ENCODE results near the gene POLR2B.

The POLR2B gene

GRCh38 chr4:57037982-57038604 is 59.4 kb downstream of the POLR2B start:
- peak; percentile 83 for TF ChIP-seq ZNF654 (tag by site-specific recombination; IDR thresholded peaks at IDR 0.05; ENCODE audit: low read depth)
- TF ChIP-seq SALL2 (tag by site-specific recombination; IDR thresholded peaks at IDR 0.05; ENCODE audit: borderline replicate concordance), result no peak
- no peak for TF ChIP-seq ZNF362 (tag by site-specific recombination; IDR thresholded peaks at IDR 0.05)
- no peak for TF ChIP-seq ZNF132 (tag by site-specific recombination; IDR thresholded peaks at IDR 0.05; ENCODE audit: borderline replicate concordance)
- peak; percentile 65 for TF ChIP-seq CTCF (tag by site-specific recombination; IDR thresholded peaks at IDR 0.05)
- TF ChIP-seq ZBTB7A (tag by site-specific recombination; IDR thresholded peaks at IDR 0.05; ENCODE audit: low read depth), result no peak
- no peak for TF ChIP-seq SP2 (tag by site-specific recombination; IDR thresholded peaks at IDR 0.05)
- TF ChIP-seq TCF7L2 (IDR thresholded peaks at IDR 0.05; ENCODE audit: borderline replicate concordance, low read depth, low read length), result no peak
- TF ChIP-seq AEBP2 (tag by site-specific recombination; IDR thresholded peaks at IDR 0.05; ENCODE audit: borderline replicate concordance), result no peak
- TF ChIP-seq ZSCAN18 (tag by site-specific recombination; IDR thresholded peaks at IDR 0.05), result no peak
- no peak for TF ChIP-seq ZBTB49 (tag by site-specific recombination; IDR thresholded peaks at IDR 0.05; ENCODE audit: low read depth)
- no peak for TF ChIP-seq ZSCAN23 (tag by site-specific recombination; IDR thresholded peaks at IDR 0.05)
- ChIA-PET CTCF (interaction anchor here (0.6 to 5.0 kb wide), 30 partner anchors 9 to 1979 kb away, joined by 3 to 61 read pairs (median 5); partner anchors contain the start of genes IGFBP7 and POLR2B), POLR2A (interaction anchor here (1.0 kb wide), 1 partner anchor 40 kb away, joined by 3 read pairs; no protein-coding TSS in a partner anchor)
- H3K9me3 ChIP-seq (ENCODE audit: control insufficient read depth, insufficient read depth, low read depth, low read length), result no peaks in the 10 kb centered on the region
- no peak overlapping the region for H3K4me3 ChIP-seq (ENCODE audit: low read depth, low read length)
- no peak overlapping the region for H3K27ac ChIP-seq (ENCODE audit: extremely low read depth, low read depth, low read length)
- peaks cover 0 to 4% of the 10 kb centered on the region in 2 experiments; a peak in 1 of 3 replicates for H3K36me3 ChIP-seq (ENCODE audit: control insufficient read depth in 2 of 2, insufficient read depth in 1 of 2, low read length in 2 of 2)
- no peaks in the 10 kb centered on the region for H3K4me1 ChIP-seq (ENCODE audit: control insufficient read depth, insufficient read depth, low read length)

- no peak overlapping the region for H3K4me3 ChIP-seq (ENCODE audit: low read depth, low read length)
- no peaks in the 10 kb centered on the region for H3K4me1 ChIP-seq (ENCODE audit: control insufficient read depth, insufficient read depth, low read length)
- H3K27ac ChIP-seq (ENCODE audit: extremely low read depth, low read depth, low read length), result no peak overlapping the region
- no peaks in the 10 kb centered on the region for H3K36me3 ChIP-seq (ENCODE audit: control insufficient read depth in 2 of 2, insufficient read depth in 1 of 2, low read length in 2 of 2)
- H3K9me3 ChIP-seq (ENCODE audit: control insufficient read depth, insufficient read depth, low read depth, low read length), result no peaks in the 10 kb centered on the region
- POLR2A ChIA-PET, result interaction anchor here (0.7 kb wide), 1 partner anchor 397 kb away, joined by 4 read pairs; no protein-coding TSS in a partner anchor
- CTCF ChIA-PET, result interaction anchor here (0.6 to 5.0 kb wide), 6 partner anchors 34 to 1678 kb away, joined by 3 to 61 read pairs (median 4); no protein-coding TSS in a partner anchor
- TF ChIP-seq REST (tag by site-specific recombination; IDR thresholded peaks at IDR 0.05) (no peak), ZXDB (tag by site-specific recombination; IDR thresholded peaks at IDR 0.05) (no peak), ZNF394 (tag by site-specific recombination; IDR thresholded peaks at IDR 0.05; ENCODE audit: borderline replicate concordance) (no peak), BCL11B (tag by site-specific recombination; IDR thresholded peaks at IDR 0.05; ENCODE audit: low read depth) (no peak), ZNF585B (tag by site-specific recombination; IDR thresholded peaks at IDR 0.05) (no peak), ZNF571 (tag by site-specific recombination; IDR thresholded peaks at IDR 0.05) (no peak), PRDM4 (tag by site-specific recombination; IDR thresholded peaks at IDR 0.05) (no peak)
Measured at GRCh38 chr4:57039345-57039744, 60.6 kb downstream of the POLR2B start.
